Stomach smooth muscle (tissue), 2 donors: ENCODE data around the gene MAGI1.

Experiments used
- H3K27ac ChIP-seq: one replicate; pipeline ENCODE4 v1.7.0; 2013; ENCODE audit warnings: mild to moderate bottlenecking, low read length, inconsistent platforms
- H3K27me3 ChIP-seq, 2 donors: one replicate each; pipeline ENCODE4 v1.7.0; 2013; ENCODE audit warnings: low read length in 2 of 2; ENCODE audit not compliant: insufficient read depth in 2 of 2, control insufficient read depth in 1 of 2
- H3K36me3 ChIP-seq, 2 donors: one replicate each; pipeline ENCODE4 v1.7.0; 2013; ENCODE audit warnings: low read length in 2 of 2; ENCODE audit not compliant: control insufficient read depth in 2 of 2, insufficient read depth in 2 of 2
- H3K4me1 ChIP-seq: one replicate; pipeline ENCODE4 v1.7.0; 2013; ENCODE audit warnings: low read length; ENCODE audit not compliant: control insufficient read depth, insufficient read depth
- H3K4me3 ChIP-seq, 2 donors: one replicate each; pipeline ENCODE4 v1.7.0; 2013; ENCODE audit warnings: low read length in 2 of 2
- H3K9ac ChIP-seq, 2 donors: one replicate each; pipeline ENCODE4 v1.7.0; 2013; ENCODE audit warnings: low read length in 2 of 2, mild to moderate bottlenecking in 1 of 2
- H3K9me3 ChIP-seq, 2 donors: one replicate each; pipeline ENCODE4 v1.7.0; 2013; ENCODE audit warnings: low read length in 2 of 2; ENCODE audit not compliant: control insufficient read depth in 2 of 2
- donor health status: healthy.
- donor health status: Pancreatic carcinoma.

Gene MAGI1

DNA sequence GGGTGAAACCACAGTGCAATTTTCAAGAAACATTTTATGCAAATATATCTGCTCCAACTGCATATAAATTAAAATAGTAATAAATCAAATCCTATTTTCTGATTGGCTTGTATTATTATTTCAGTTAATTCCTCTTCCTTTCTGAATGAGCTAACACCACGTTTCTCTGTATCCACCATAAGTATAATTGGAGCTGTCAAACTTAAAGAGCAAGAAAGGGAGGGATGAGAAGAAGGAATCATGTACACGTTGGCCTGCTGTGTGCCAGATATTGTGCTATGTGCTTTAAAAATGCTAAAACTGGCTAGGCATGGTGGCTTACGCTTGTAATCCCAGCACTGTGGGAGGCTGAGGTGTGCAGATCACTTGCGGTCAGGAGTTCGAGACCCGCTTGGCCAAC, 180.0 kb downstream of the MAGI1 start:
- H3K4me3 ChIP-seq, result no peak overlapping the region
- no peaks in the 10 kb centered on the region for H3K27me3 ChIP-seq
- H3K36me3 ChIP-seq, result no peaks in the 10 kb centered on the region
- H3K4me1 ChIP-seq, result peaks cover 2% of the 10 kb centered on the region
- H3K27ac ChIP-seq, result no peak overlapping the region
- peaks cover 0 to 3% of the 10 kb centered on the region in 2 donors for H3K9me3 ChIP-seq
- H3K9ac ChIP-seq, result no peak overlapping the region

DNA sequence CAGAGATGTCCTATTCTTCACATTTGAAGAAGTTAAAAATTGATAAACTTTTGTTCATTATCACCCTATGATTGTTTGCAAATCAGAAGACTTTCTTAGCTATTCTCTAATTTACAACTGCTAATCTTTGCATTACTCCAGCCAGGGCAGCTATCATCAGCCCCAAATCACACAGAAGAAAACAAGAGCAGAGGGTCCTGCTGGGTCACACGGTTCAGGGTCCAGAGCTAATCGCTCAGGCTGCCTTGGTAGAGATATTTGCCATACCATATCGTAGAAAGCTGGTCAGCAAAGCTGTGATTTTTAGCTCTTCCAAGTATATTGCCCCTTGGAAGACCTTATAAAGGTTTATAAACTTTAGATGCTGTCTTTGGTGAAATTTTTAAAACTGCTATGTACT, 181.4 kb downstream of the MAGI1 start:
- no peaks in the 10 kb centered on the region for H3K36me3 ChIP-seq
- H3K4me1 ChIP-seq, result peaks cover 2% of the 10 kb centered on the region
- H3K9ac ChIP-seq, result no peak overlapping the region
- H3K9me3 ChIP-seq, result peaks cover 0 to 3% of the 10 kb centered on the region in 2 donors
- no peak overlapping the region for H3K27ac ChIP-seq
- no peaks in the 10 kb centered on the region for H3K27me3 ChIP-seq
- no peak overlapping the region for H3K4me3 ChIP-seq

GRCh38 chr3:65856907-65857306, 181.8 kb downstream of the MAGI1 start:
- no peak overlapping the region for H3K27ac ChIP-seq
- H3K4me3 ChIP-seq, result no peak overlapping the region
- H3K36me3 ChIP-seq, result no peaks in the 10 kb centered on the region
- no peak overlapping the region for H3K9ac ChIP-seq
- no peaks in the 10 kb centered on the region for H3K27me3 ChIP-seq
- peaks cover 0 to 3% of the 10 kb centered on the region in 2 donors for H3K9me3 ChIP-seq
- H3K4me1 ChIP-seq, result peaks cover 2% of the 10 kb centered on the region

DNA sequence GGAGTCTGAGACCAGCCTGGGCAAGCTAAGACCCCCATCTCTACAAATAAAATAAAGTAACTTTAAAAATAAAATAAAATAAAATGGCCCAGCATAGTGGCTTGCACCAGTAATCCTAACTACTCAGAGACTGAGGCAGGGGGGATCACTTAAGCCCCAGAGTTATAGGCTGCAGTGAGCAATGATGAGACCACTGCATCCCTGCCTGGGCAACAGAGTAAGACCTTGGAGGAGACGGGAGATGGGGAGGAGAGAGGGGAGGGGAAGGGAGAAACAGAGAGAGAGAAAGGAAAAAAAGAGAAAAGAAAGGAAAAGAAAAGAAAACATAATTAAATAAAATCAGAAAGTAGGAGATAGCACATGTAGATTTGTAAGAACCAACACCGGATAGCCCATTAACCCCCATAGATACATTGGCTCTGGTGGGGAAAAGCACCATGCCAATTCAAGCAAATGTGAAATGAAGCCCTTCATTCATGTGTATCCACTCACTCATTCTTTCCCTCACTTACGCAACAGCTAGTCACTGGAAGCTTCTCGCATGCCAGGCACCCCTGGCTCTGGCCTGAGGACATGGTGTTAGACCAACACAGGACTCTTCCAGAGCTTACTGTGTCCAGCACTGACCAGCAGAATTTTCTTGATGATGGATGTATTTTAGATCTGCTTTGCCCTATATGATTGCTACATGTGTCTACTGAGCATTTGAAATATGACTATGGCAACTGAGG, 183.2 kb downstream of the MAGI1 start:
- no peak overlapping the region for H3K4me3 ChIP-seq
- no peak overlapping the region for H3K27ac ChIP-seq
- no peaks in the 10 kb centered on the region for H3K36me3 ChIP-seq
- no peak overlapping the region for H3K9ac ChIP-seq
- no peaks in the 10 kb centered on the region for H3K27me3 ChIP-seq
- H3K4me1 ChIP-seq, result peaks cover 2% of the 10 kb centered on the region
- H3K9me3 ChIP-seq, result peaks cover 0 to 3% of the 10 kb centered on the region in 2 donors

DNA sequence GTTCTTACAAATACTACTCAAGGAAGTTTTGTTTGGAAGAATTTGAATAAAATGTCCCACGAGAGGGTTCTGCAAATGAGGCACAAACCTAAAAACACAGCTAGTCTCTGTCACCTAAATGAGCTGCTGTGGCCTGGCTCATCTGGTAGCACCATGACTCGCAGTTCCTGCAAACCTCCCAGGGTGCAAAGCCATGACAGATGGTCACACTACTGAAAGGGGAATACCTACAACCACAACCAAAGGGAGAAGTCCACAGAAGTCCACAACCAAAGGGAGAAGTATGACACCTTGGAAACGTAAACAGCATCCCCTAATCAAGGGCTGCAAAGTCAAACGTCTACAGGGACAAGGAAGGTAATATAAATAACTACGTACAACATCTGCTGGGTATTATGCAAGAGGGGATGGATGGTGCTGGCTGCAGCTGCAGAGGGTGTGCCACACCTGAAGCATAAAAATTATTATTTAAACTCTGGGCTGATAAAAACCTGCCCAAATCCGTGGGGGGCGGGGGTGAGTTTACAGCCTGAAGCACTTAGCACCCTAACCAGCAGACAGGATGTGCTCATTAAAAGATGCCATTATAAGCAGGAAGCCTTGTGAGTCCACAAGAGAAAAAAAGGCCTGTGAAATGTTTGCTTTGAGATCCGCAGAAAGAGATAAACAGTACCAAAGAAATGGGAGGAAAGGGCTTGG, 184.0 kb downstream of the MAGI1 start:
- peaks cover 0 to 3% of the 10 kb centered on the region in 2 donors for H3K9me3 ChIP-seq
- no peaks in the 10 kb centered on the region for H3K27me3 ChIP-seq
- no peak overlapping the region for H3K27ac ChIP-seq
- H3K9ac ChIP-seq, result no peak overlapping the region
- H3K4me1 ChIP-seq, result peaks cover 2% of the 10 kb centered on the region
- H3K4me3 ChIP-seq, result no peak overlapping the region
- H3K36me3 ChIP-seq, result no peaks in the 10 kb centered on the region

DNA sequence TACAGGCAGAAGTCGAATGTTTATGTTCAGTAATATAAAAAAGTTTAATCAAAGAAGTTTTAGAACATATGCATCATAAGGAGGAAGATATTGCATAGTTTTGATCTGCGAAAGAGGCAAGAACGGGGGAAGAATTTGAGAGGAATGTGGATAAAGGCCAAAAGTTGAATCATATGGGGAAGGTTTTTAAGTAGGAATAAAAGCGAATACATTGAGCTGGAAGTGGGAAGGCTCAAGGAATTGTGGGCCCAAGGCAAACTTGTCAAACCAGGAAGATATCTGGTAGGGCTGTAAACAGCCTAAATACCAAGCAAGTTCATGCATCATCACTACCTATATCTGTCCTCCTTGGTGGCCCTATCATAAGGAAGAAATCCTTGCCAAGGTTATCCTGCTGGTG, 186.9 kb downstream of the MAGI1 start:
- Histone ChIP-seq H3K4me1 (peaks cover 2% of the 10 kb centered on the region), H3K9ac (no peak overlapping the region), H3K36me3 (no peaks in the 10 kb centered on the region), H3K4me3 (no peak overlapping the region), H3K27ac (no peak overlapping the region), H3K27me3 (no peaks in the 10 kb centered on the region), H3K9me3 (no peaks in the 10 kb centered on the region)

GRCh38 chr3:65850261-65850660, 188.5 kb downstream of the MAGI1 start:
- H3K27me3 ChIP-seq, result no peaks in the 10 kb centered on the region
- H3K27ac ChIP-seq, result no peak overlapping the region
- no peak overlapping the region for H3K9ac ChIP-seq
- H3K4me1 ChIP-seq, result no peaks in the 10 kb centered on the region
- no peaks in the 10 kb centered on the region for H3K9me3 ChIP-seq
- no peak overlapping the region for H3K4me3 ChIP-seq
- no peaks in the 10 kb centered on the region for H3K36me3 ChIP-seq

DNA sequence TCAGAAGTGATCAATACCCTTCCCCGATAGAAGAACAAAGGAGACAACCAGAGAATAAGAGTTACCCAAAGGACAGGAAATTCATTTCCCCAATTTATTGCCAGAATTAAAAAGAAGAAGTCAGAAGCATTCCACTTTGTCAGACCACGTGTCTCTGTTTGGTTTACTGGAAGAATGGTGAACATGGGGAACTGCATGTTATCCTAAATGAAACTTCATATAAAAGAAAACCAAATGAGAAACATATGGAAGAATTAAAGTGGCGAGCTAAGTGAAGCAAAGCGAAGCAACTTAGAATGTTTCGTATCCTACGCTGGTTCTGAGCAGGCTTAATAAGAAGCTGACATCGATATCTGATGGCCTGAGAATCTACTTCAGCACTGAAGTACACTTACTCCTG, 190.7 kb downstream of the MAGI1 start:
- Histone ChIP-seq H3K27ac (no peak overlapping the region), H3K4me1 (no peaks in the 10 kb centered on the region), H3K9me3 (no peaks in the 10 kb centered on the region), H3K4me3 (no peak overlapping the region), H3K9ac (no peak overlapping the region), H3K36me3 (no peaks in the 10 kb centered on the region), H3K27me3 (no peaks in the 10 kb centered on the region)

DNA sequence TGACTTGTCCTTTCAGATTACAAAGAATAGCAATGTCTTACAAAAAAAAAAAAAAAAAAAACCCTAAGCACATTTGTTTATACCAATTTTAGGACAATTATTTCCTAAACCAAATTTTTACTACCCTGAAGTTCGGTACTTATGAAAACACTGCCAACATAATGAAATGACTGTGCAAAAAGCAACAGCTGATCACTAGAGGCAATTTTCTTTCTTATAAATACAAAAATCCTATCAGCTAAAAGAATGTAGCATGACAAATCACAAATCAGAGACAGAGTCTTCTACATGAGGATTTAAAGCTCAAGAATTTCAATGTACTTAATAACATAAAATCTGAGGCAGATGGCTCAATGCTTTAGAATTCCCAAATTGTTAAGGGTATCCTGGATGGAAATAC, 191.8 kb downstream of the MAGI1 start:
- Histone ChIP-seq H3K27ac (no peak overlapping the region), H3K4me3 (no peak overlapping the region)

DNA sequence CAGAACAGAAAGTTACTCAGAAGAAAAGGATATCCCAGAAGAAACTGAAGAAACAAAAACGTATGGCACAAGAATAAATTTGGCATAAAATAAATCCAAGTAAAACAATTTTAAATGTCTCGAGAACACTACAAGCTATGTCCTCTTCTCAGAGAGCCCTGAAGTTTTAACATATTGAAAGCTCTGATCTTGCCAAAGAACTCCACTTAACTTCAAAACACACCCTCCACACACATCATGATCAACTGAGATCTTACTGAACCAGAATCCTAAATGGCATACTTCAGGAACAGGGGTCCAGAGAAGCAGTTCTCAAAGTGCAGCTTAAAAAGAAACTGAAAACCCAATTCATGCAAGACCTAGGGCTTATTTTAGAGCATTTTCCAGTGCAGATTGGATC, 194.3 kb downstream of the MAGI1 start:
- H3K36me3 ChIP-seq, result no peaks in the 10 kb centered on the region
- no peaks in the 10 kb centered on the region for H3K4me1 ChIP-seq
- H3K9me3 ChIP-seq, result no peaks in the 10 kb centered on the region
- no peak overlapping the region for H3K9ac ChIP-seq
- no peak overlapping the region for H3K4me3 ChIP-seq
- no peak overlapping the region for H3K27ac ChIP-seq
- no peaks in the 10 kb centered on the region for H3K27me3 ChIP-seq

More for the DNA sequence above, 191.8 kb downstream of the MAGI1 start:
- Histone ChIP-seq H3K4me1 (no peaks in the 10 kb centered on the region), H3K9me3 (no peaks in the 10 kb centered on the region), H3K9ac (no peak overlapping the region), H3K27me3 (no peaks in the 10 kb centered on the region), H3K36me3 (no peaks in the 10 kb centered on the region)

- Histone ChIP-seq H3K36me3 (no peaks in the 10 kb centered on the region), H3K9me3 (no peaks in the 10 kb centered on the region), H3K4me3 (no peak overlapping the region), H3K27me3 (no peaks in the 10 kb centered on the region), H3K27ac (no peak overlapping the region), H3K4me1 (no peaks in the 10 kb centered on the region), H3K9ac (no peak overlapping the region)
Measured at GRCh38 chr3:65843732-65844131, 195.0 kb downstream of the MAGI1 start.
